ENCODE measurements around the gene U2AF2. TPM values are rescaled to one million over a fixed set of nuclear protein-coding genes. Genes with fewer than 3 reads are reported as not detected.

The U2AF2 gene
- polyA plus RNA-seq, 1 donor (not counting 4 experiments of a cell fraction or from before 2014, with no cell fraction given), result 109 TPM

GRCh38 chr19:55683449-55684261 is 28.8 kb downstream of the U2AF2 start:
- H3K27me3 ChIP-seq (ENCODE audit: control insufficient read depth, extremely low read depth, insufficient read depth, low read length), result no peaks in the 10 kb centered on the region
- H3K4me2 ChIP-seq (ENCODE audit: control insufficient read depth, extremely low read depth, insufficient read depth, low read depth, low read length), result no peak overlapping the region
- no peak for TF ChIP-seq EZH2 (IDR thresholded peaks at IDR 0.05; ENCODE audit: low read length)
- TF ChIP-seq, protein P1, sequence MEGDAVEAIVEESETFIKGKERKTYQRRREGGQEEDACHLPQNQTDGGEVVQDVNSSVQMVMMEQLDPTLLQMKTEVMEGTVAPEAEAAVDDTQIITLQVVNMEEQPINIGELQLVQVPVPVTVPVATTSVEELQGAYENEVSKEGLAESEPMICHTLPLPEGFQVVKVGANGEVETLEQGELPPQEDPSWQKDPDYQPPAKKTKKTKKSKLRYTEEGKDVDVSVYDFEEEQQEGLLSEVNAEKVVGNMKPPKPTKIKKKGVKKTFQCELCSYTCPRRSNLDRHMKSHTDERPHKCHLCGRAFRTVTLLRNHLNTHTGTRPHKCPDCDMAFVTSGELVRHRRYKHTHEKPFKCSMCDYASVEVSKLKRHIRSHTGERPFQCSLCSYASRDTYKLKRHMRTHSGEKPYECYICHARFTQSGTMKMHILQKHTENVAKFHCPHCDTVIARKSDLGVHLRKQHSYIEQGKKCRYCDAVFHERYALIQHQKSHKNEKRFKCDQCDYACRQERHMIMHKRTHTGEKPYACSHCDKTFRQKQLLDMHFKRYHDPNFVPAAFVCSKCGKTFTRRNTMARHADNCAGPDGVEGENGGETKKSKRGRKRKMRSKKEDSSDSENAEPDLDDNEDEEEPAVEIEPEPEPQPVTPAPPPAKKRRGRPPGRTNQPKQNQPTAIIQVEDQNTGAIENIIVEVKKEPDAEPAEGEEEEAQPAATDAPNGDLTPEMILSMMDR (optimal IDR thresholded peaks at IDR 0.05 in 1 of 3, IDR thresholded peaks at IDR 0.05 in 1 of 3, conservative IDR thresholded peaks at IDR 0.05 in 1 of 3; ENCODE audit: extremely low read depth in 1 of 3, insufficient read depth in 2 of 3, low read length in 3 of 3), result no peak
- H3K9me1 ChIP-seq (ENCODE audit: control insufficient read depth, extremely low read depth, insufficient read depth, low read length), result no peaks in the 10 kb centered on the region
- peaks cover 10% of the 10 kb centered on the region for H4K20me1 ChIP-seq (ENCODE audit: control insufficient read depth, extremely low read depth, insufficient read depth, low read length)
- H3K27ac ChIP-seq (ENCODE audit: control insufficient read depth, insufficient read depth, low read length), result no peak overlapping the region
- H3K79me2 ChIP-seq (ENCODE audit: control insufficient read depth, insufficient read depth, low read length), result peaks cover 81% of the 10 kb centered on the region
- H3K4me1 ChIP-seq (ENCODE audit: control insufficient read depth, extremely low read depth, insufficient read depth, low read length), result peaks cover 13% of the 10 kb centered on the region
- dilution Hi-C loops (cut with MboI; ENCODE audit: extremely low pct_ligation_motif_present, low sequenced_read_pairs), result no loop called here
- FAIRE-seq (no peak), DNase-seq (ENCODE audit: low read depth, low spot score) (no peak)
- no peak overlapping the region for H3K9ac ChIP-seq (ENCODE audit: control insufficient read depth, extremely low read depth, insufficient read depth, low read length)
- no peak overlapping the region for H2AFZ ChIP-seq (ENCODE audit: control insufficient read depth, low read length)
- no peaks in the 10 kb centered on the region for H3K9me3 ChIP-seq (ENCODE audit: control insufficient read depth, low read depth, low read length)
- peaks cover 43 to 53% of the 10 kb centered on the region in 2 experiments for H3K36me3 ChIP-seq (ENCODE audit: control insufficient read depth in 2 of 2, extremely low read depth in 1 of 2, insufficient read depth in 2 of 2, low read length in 2 of 2)
- H3K4me3 ChIP-seq (ENCODE audit: control insufficient read depth in 2 of 3, extremely low read depth in 1 of 3, insufficient read depth in 2 of 3, low read depth in 1 of 3, low read length in 3 of 3), result no peak overlapping the region

DNA sequence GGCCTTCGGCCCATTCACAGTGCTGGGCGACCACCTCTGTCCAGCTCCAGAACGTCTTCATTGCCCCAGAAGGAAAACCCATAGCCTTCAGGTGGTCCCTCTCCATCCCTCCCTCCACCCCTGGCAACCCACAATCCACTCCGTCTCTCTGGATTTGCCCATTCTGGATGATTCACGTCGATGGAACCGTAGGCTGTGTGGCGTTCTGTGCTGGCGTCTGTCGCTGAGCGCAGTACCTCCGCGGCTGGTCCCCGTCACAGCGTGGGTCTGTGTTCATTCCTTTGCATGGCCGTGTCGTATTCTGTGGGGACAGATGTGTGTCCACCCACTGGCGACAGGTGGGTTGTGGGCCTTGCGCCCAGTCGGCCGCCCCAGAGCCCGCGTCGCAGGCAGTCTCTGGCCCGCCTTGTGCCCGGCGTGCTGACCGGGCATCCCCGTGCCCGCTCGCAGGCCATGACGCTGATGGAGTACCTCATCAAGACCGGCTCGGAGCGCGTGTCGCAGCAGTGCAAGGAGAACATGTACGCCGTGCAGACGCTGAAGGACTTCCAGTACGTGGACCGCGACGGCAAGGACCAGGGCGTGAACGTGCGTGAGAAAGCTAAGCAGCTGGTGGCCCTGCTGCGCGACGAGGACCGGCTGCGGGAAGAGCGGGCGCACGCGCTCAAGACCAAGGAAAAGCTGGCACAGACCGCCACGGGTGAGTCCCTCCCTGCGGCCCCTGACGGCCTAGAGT is 30.3 kb downstream of the U2AF2 start:
- Histone ChIP-seq H3K4me3 (ENCODE audit: control insufficient read depth in 2 of 3, extremely low read depth in 1 of 3, insufficient read depth in 2 of 3, low read depth in 1 of 3, low read length in 3 of 3) (no peak overlapping the region), H3K79me2 (ENCODE audit: control insufficient read depth, insufficient read depth, low read length) (peaks cover 69% of the 10 kb centered on the region), H3K36me3 (ENCODE audit: control insufficient read depth in 2 of 2, extremely low read depth in 1 of 2, insufficient read depth in 2 of 2, low read length in 2 of 2) (peaks cover 41 to 45% of the 10 kb centered on the region in 2 experiments), H3K4me2 (ENCODE audit: control insufficient read depth, extremely low read depth, insufficient read depth, low read depth, low read length) (no peak overlapping the region), H3K9me3 (ENCODE audit: control insufficient read depth, low read depth, low read length) (no peaks in the 10 kb centered on the region), H3K9ac (ENCODE audit: control insufficient read depth, extremely low read depth, insufficient read depth, low read length) (no peak overlapping the region), H2AFZ (ENCODE audit: control insufficient read depth, low read length) (no peak overlapping the region), H3K27me3 (ENCODE audit: control insufficient read depth, extremely low read depth, insufficient read depth, low read length) (no peaks in the 10 kb centered on the region), H3K9me1 (ENCODE audit: control insufficient read depth, extremely low read depth, insufficient read depth, low read length) (no peaks in the 10 kb centered on the region), H4K20me1 (ENCODE audit: control insufficient read depth, extremely low read depth, insufficient read depth, low read length) (peaks cover 8% of the 10 kb centered on the region), H3K4me1 (ENCODE audit: control insufficient read depth, extremely low read depth, insufficient read depth, low read length) (peaks cover 2% of the 10 kb centered on the region), H3K27ac (ENCODE audit: control insufficient read depth, insufficient read depth, low read length) (no peak overlapping the region)
- FAIRE-seq (no peak), DNase-seq (ENCODE audit: low read depth, low spot score) (no peak)
- no peak for TF ChIP-seq EZH2 (IDR thresholded peaks at IDR 0.05; ENCODE audit: low read length)
- TF ChIP-seq, protein P1 (optimal IDR thresholded peaks at IDR 0.05 in 1 of 3, IDR thresholded peaks at IDR 0.05 in 1 of 3, conservative IDR thresholded peaks at IDR 0.05 in 1 of 3; ENCODE audit: extremely low read depth in 1 of 3, insufficient read depth in 2 of 3, low read length in 3 of 3), result no peak
- dilution Hi-C loops (cut with MboI; ENCODE audit: extremely low pct_ligation_motif_present, low sequenced_read_pairs), result no loop called here

All from keratinocyte (primary cell).